Lower lobe of right lung (tissue), 2 donors: ENCODE data around the gene EML3. TPM values are rescaled to one million over a fixed set of nuclear protein-coding genes. Genes with fewer than 3 reads are reported as not detected.

ENCODE experiments used
- ATAC-seq, 2 donors: fragments of 200-7000 bp; cut with Tn5 transposase; one replicate each; pipeline ENCODE4 v1.9.1; 2020 to 2022; ENCODE audit warnings: mild to moderate bottlenecking in 2 of 2, moderate library complexity in 2 of 2
- DNase-seq: peaks from one replicate; pipeline ENCODE4 v3.0.0-alpha.2; 2020
- H3K27ac ChIP-seq: fragments of 200-600 bp; one replicate; pipeline ENCODE4 v1.8.0; 2022
- H3K27me3 ChIP-seq: fragments of 200-600 bp; one replicate; pipeline ENCODE4 v1.8.0; 2022; ENCODE audit warnings: low read depth
- H3K36me3 ChIP-seq: fragments of 200-600 bp; one replicate; pipeline ENCODE4 v1.8.0; 2022; ENCODE audit warnings: mild to moderate bottlenecking
- H3K4me1 ChIP-seq: fragments of 200-600 bp; one replicate; pipeline ENCODE4 v1.8.0; 2022
- H3K4me3 ChIP-seq: fragments of 200-600 bp; one replicate; pipeline ENCODE4 v1.8.0; 2022; ENCODE audit warnings: mild to moderate bottlenecking
- H3K9me3 ChIP-seq: fragments of 200-600 bp; one replicate; pipeline ENCODE4 v1.8.0; 2022
- intact Hi-C: fragments of 100-400 bp; cut with DNase I; formaldehyde crosslinking; loops from one replicate; pipeline ENCODE4 v1.11.0; 2022
- total RNA-seq: library from RNA; stranded (reverse); fragmentation: NEBNext Ultra II Directional; extraction: Animal tissue kit (Norgen Biotek cat#: 25700); gene quantifications from one replicate; pipeline ENCODE4 v1.2.1, GENCODE V29; 2021
- TF ChIP-seq, protein P1 (sequence below): fragments of 200-600 bp; IDR thresholded peaks from one replicate; pipeline ENCODE4 v1.8.0; 2022; ENCODE audit warnings: antibody characterized with exemption, mild to moderate bottlenecking
- donor health status: DM: no; HTN: yes; CAD: no; lungs with severe emphysema.

The EML3 gene
- total RNA-seq, 1 donor from 2014 or later: 69.3 TPM

DNA sequence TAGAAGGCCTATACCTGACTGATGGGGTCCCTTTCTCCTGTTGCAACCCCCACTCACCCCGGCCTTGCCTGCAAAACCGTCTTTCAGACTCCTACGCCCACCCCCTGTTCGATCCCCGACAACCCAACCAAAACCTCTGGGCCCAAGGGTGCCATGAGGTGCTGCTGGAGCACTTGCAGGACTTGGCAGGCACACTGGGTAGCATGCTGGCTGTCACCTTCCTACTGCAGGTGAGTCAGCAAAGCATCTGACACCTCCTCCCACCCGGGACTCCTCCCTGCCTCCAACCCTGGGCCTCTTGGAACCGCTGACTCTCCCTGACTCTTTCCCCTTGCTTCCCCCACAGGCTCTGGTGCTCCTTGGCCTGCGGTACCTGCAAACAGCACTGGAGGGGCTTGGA lies 1.7 kb upstream of the EML3 start:
- Histone ChIP-seq H3K27ac (peak overlapping the region; percentile 24), H3K4me1 (peaks cover 26% of the 10 kb centered on the region), H3K36me3 (peaks cover 38% of the 10 kb centered on the region), H3K9me3 (no peaks in the 10 kb centered on the region), H3K27me3 (no peaks in the 10 kb centered on the region), H3K4me3 (no peak overlapping the region)
- DNase-seq (no peak), ATAC-seq (no peak)
- intact Hi-C loops: no loop called here
- TF ChIP-seq, protein P1, sequence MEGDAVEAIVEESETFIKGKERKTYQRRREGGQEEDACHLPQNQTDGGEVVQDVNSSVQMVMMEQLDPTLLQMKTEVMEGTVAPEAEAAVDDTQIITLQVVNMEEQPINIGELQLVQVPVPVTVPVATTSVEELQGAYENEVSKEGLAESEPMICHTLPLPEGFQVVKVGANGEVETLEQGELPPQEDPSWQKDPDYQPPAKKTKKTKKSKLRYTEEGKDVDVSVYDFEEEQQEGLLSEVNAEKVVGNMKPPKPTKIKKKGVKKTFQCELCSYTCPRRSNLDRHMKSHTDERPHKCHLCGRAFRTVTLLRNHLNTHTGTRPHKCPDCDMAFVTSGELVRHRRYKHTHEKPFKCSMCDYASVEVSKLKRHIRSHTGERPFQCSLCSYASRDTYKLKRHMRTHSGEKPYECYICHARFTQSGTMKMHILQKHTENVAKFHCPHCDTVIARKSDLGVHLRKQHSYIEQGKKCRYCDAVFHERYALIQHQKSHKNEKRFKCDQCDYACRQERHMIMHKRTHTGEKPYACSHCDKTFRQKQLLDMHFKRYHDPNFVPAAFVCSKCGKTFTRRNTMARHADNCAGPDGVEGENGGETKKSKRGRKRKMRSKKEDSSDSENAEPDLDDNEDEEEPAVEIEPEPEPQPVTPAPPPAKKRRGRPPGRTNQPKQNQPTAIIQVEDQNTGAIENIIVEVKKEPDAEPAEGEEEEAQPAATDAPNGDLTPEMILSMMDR: no peak

DNA sequence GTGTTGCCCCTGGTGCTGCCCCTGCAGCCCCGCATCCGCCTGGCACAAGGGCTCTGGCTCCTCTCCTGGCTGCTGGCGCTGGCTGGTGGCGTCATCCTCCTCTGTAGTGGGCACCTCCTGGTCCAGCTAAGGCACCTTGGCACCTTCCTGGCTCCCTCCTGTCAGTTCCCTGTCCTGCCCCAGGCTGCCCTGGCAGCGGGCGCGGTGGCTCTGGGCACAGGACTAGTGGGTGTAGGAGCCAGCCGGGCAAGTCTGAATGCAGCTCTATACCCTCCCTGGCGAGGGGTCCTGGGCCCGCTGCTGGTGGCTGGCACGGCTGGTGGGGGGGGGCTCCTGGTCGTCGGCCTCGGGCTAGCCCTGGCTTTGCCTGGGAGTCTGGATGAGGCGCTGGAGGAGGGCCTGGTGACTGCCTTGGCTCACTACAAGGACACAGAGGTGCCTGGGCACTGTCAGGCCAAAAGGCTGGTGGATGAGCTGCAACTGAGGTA lies 760 bp upstream of the EML3 start:
- H3K9me3 ChIP-seq: no peaks in the 10 kb centered on the region
- peaks cover 46% of the 10 kb centered on the region for H3K36me3 ChIP-seq
- intact Hi-C loops: no loop called here
- H3K4me1 ChIP-seq: peaks cover 26% of the 10 kb centered on the region
- DNase-seq (no peak), ATAC-seq (peak in 1 of 2 donors; percentile 1)
- H3K4me3 ChIP-seq: peak overlapping the region; percentile 73
- no peaks in the 10 kb centered on the region for H3K27me3 ChIP-seq
- TF ChIP-seq, protein P1: no peak
- H3K27ac ChIP-seq: peak overlapping the region; percentile 92

DNA sequence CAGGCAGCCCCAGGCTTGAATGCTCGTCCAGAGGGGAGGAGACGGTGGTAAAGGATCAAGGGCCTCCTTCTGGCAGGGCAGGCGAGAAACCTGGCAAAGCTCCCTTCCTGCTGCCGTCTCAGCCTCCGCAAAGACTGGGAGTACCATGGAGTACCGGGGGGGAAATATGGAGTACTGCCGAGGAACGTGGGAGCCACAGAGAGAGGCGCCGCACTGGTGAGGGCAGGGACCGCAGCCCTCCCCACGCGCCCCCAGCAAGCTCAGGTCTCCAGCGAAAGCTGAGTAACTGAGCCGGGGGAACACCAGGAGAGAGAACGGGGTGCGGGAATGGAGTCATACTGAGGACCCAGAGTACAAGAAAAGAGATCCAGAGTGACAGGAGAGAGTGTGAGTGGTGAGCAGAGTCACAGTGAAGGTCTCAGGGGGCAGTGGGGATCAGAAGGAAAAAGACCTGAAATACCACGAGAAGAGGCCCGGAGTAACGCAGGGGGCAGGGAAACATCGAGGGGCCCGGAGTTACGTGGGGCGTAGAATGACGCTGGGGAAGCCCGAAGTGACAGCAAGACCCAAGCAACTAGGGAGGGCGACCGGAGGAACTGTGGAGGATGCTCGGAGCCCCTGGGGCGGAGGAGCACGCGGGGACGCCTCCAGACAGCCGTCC lies 740 bp downstream of the EML3 start:
- Histone ChIP-seq H3K4me1 (peaks cover 26% of the 10 kb centered on the region), H3K27me3 (no peaks in the 10 kb centered on the region), H3K4me3 (peak overlapping the region; percentile 73), H3K27ac (peak overlapping the region; percentile 92), H3K36me3 (peaks cover 53% of the 10 kb centered on the region), H3K9me3 (no peaks in the 10 kb centered on the region)
- TF ChIP-seq, protein P1: no peak
- intact Hi-C loops: no loop called here
- DNase-seq (peak; percentile 70), ATAC-seq (peak; percentile 27 to 44)

DNA sequence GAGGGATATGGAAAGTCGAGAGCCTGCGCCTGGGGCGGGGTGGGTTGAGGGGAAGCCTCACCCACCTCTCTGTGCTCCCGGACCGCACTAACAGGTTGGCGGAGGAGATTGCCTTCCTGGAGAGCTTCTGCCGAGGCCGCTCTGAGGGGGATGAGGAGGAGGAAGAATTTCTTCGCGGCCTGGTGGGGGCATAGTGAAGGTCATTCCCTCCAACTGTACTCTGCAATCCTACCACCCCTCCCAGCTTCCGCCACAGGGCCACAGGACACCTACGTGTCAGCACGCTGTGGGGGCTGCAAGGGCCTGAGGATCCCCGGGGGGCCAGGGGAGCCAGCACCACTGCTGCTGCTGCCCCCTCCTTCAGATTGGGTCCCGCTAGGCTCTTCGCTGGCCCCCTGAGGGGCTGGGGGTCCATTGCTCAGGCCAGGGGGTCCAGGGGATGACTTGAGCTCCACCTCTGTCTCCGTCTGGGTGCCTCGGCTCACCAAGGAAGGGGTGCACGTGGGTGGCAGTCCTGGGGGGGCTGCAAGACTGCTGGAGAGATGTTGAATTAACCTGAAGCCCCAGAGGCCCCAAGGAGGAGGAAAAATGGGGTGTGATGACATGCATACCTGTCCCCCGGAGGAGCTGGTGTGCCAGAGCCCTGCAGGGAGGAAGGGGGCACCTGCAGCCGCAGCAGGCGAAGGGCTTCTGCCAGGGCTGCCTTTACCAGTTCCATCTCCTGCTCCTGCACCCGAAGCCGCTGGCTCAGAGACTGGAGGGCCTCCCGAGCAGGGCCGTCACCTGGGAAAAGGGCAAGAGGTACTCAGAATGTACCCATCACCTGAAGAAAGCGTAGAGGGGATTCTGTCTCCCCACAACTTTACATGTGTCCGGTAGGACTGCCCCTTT lies 1.5 kb downstream of the EML3 start:
- Histone ChIP-seq H3K4me1 (peaks cover 26% of the 10 kb centered on the region), H3K36me3 (peaks cover 53% of the 10 kb centered on the region), H3K9me3 (no peaks in the 10 kb centered on the region), H3K27ac (peak overlapping the region; percentile 92), H3K27me3 (no peaks in the 10 kb centered on the region), H3K4me3 (peak overlapping the region; percentile 73)
- no peak for ATAC-seq
- TF ChIP-seq, protein P1: no peak
- DNase-seq: no peak
- intact Hi-C loops: no loop called here

DNA sequence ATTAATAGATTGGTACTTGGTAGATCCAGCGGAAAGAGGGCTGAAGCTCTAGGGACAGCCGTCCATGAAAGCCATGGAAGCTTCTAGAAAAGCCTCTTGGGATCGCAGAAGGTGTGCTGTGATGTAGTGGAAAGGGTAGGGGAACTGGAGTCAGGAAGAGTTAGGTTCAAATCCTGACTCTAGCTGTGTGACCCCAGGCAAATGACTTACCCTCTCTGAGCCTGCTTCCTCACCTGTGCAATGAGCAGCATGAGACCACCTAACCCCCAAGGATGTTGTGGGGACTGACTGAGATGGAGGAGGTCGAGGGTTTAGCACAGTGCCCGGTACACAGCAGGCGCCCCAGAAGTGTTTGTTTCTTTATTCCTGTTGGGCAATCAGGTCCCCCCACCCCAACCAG lies 2.2 kb downstream of the EML3 start:
- H3K27ac ChIP-seq: peak overlapping the region; percentile 18
- no peaks in the 10 kb centered on the region for H3K27me3 ChIP-seq
- H3K4me3 ChIP-seq: no peak overlapping the region
- no peak for DNase-seq
- H3K4me1 ChIP-seq: peaks cover 26% of the 10 kb centered on the region
- H3K36me3 ChIP-seq: peaks cover 57% of the 10 kb centered on the region
- intact Hi-C loops: no loop called here
- ATAC-seq: no peak
- TF ChIP-seq, protein P1: no peak
- no peaks in the 10 kb centered on the region for H3K9me3 ChIP-seq
